ENCODE data around the gene GAS6.

Gene GAS6

GRCh38 chr13:113818700-113819295 is 45.1 kb downstream of the GAS6 start:
- no peak for DNase-seq

- no peak for DNase-seq
Measured at GRCh38 chr13:113817860-113818691, 45.8 kb downstream of the GAS6 start.

- peak; percentile 91 for DNase-seq
Measured at GRCh38 chr13:113816946-113817859, 46.7 kb downstream of the GAS6 start.

GRCh38 chr13:113816254-113816929 is 47.5 kb downstream of the GAS6 start:
- DNase-seq, result no peak

GRCh38 chr13:113815151-113816058 is 48.5 kb downstream of the GAS6 start:
- DNase-seq, result no peak

GRCh38 chr13:113814435-113814821 is 49.4 kb downstream of the GAS6 start:
- no peak for DNase-seq

GRCh38 chr13:113813749-113814434 is 50.0 kb downstream of the GAS6 start:
- DNase-seq, result no peak

GRCh38 chr13:113813070-113813748 is 50.7 kb downstream of the GAS6 start:
- DNase-seq, result no peak

- DNase-seq, result no peak
Measured at GRCh38 chr13:113812178-113813040, 51.5 kb downstream of the GAS6 start.

- DNase-seq, result no peak
Measured at GRCh38 chr13:113811081-113811928, 52.6 kb downstream of the GAS6 start.

- DNase-seq, result no peak
Measured at GRCh38 chr13:113810640-113811039, 53.2 kb downstream of the GAS6 start.

GRCh38 chr13:113809934-113810333 is 53.9 kb downstream of the GAS6 start:
- no peak for DNase-seq

GRCh38 chr13:113808058-113808834 is 55.6 kb downstream of the GAS6 start:
- no peak for DNase-seq

GRCh38 chr13:113806526-113806925 is 57.4 kb downstream of the GAS6 start:
- DNase-seq, result no peak

- DNase-seq, result no peak
Measured at GRCh38 chr13:113806104-113806471, 57.8 kb downstream of the GAS6 start.

- no peak for DNase-seq
Measured at GRCh38 chr13:113805431-113806103, 58.3 kb downstream of the GAS6 start.

All from eye (tissue), 1 donor.